GM23338 (cell line): Measurements from ENCODE around the gene NOL9. TPM values are rescaled to one million over a fixed set of nuclear protein-coding genes. Genes with fewer than 3 reads are reported as not detected.

ENCODE experiments used
- ATAC-seq: fragments of 200-7000 bp; cut with Tn5 transposase; 3 replicates; pipeline ENCODE4 v1.9.1; 2020
- DNase-seq: peaks from one replicate; pipeline ENCODE4 v3.0.0-alpha.2; 2015; ENCODE audit warnings: low spot score
- H2AFZ ChIP-seq: fragments of 200-600 bp; sonication (generic); 2 replicates; pipeline ENCODE4 v1.8.0; 2016; ENCODE audit warnings: antibody characterized with exemption, mild to moderate bottlenecking, moderate library complexity
- H3F3A ChIP-seq: fragments of 200-600 bp; sonication (generic); replicated peaks from 2 replicates; pipeline ENCODE4 v1.8.0; 2017; ENCODE audit warnings: antibody characterized with exemption, mixed run types, low read depth
- H3K27ac ChIP-seq: fragments of 200-600 bp; sonication (generic); 2 replicates; pipeline ENCODE4 v1.6.1; 2016; ENCODE audit warnings: low read depth
- H3K27me3 ChIP-seq: fragments of 200-600 bp; sonication (generic); 2 replicates; pipeline ENCODE4 v1.8.0; 2016; ENCODE audit warnings: mild to moderate bottlenecking, mixed run types, moderate library complexity; ENCODE audit not compliant: insufficient read depth
- H3K36me3 ChIP-seq: fragments of 200-600 bp; sonication (generic); 2 replicates; pipeline ENCODE4 v1.8.0; 2016; ENCODE audit warnings: mild to moderate bottlenecking; ENCODE audit not compliant: insufficient read depth
- H3K4me1 ChIP-seq: fragments of 200-600 bp; sonication (generic); 2 replicates; pipeline ENCODE4 v1.8.0; 2016; ENCODE audit warnings: mild to moderate bottlenecking, moderate library complexity; ENCODE audit not compliant: insufficient read depth
- H3K4me2 ChIP-seq: fragments of 200-600 bp; sonication (generic); 2 replicates; pipeline ENCODE4 v1.7.1; 2017; ENCODE audit warnings: mixed run types
- H3K4me3 ChIP-seq: fragments of 200-600 bp; sonication (generic); 2 replicates; pipeline ENCODE4 v1.6.1; 2016; ENCODE audit warnings: mixed run types
- H3K79me2 ChIP-seq: fragments of 200-600 bp; sonication (generic); replicated peaks from 2 replicates; pipeline ENCODE4 v1.8.0; 2017; ENCODE audit warnings: mild to moderate bottlenecking; ENCODE audit not compliant: insufficient read depth
- H3K9me2 ChIP-seq: fragments of 200-600 bp; sonication (generic); 2 replicates; pipeline ENCODE4 v1.8.0; 2017; ENCODE audit not compliant: insufficient read depth
- H4K20me1 ChIP-seq: fragments of 200-600 bp; sonication (generic); replicated peaks from 2 replicates; pipeline ENCODE4 v1.8.0; 2017; ENCODE audit warnings: mild to moderate bottlenecking; ENCODE audit not compliant: insufficient read depth
- H3K27ac Mint-ChIP-seq: 2 replicates; pipeline ENCODE4 v1.8.0; 2020; ENCODE audit warnings: inconsistent platforms, mild to moderate bottlenecking, moderate library complexity, mixed read lengths
- H3K27me3 Mint-ChIP-seq: 3 replicates; pipeline ENCODE4 v1.8.0; 2022; ENCODE audit warnings: low read depth, mild to moderate bottlenecking, moderate library complexity, mixed read lengths, inconsistent platforms; ENCODE audit not compliant: insufficient read depth, poor library complexity
- H3K36me3 Mint-ChIP-seq: 3 replicates; pipeline ENCODE4 v1.8.0; 2021; ENCODE audit warnings: low read depth, mild to moderate bottlenecking, inconsistent platforms, moderate library complexity, mixed read lengths
- H3K4me1 Mint-ChIP-seq: 3 replicates; pipeline ENCODE4 v1.8.0; 2020; ENCODE audit warnings: mild to moderate bottlenecking, inconsistent platforms, mixed read lengths
- H3K4me3 Mint-ChIP-seq: 3 replicates; pipeline ENCODE4 v1.8.0; 2021; ENCODE audit warnings: moderate library complexity, mild to moderate bottlenecking, inconsistent platforms, mixed read lengths
- H3K9me3 Mint-ChIP-seq: 3 replicates; pipeline ENCODE4 v1.8.0; 2020; ENCODE audit warnings: moderate library complexity, mild to moderate bottlenecking, inconsistent platforms, mixed read lengths
- CREB1 ChIP-seq: fragments of 250-450 bp; sonication (Bioruptor Pico); IDR thresholded peaks from 2 replicates; pipeline ENCODE4 v1.5.0; 2020; ENCODE audit warnings: low read depth, mild to moderate bottlenecking, moderate library complexity
- EZH2phosphoT487 ChIP-seq: fragments of 200-600 bp; sonication (generic); IDR thresholded peaks from one replicate; pipeline ENCODE4 v1.8.1; 2018; ENCODE audit warnings: antibody characterized with exemption; ENCODE audit not compliant: unreplicated experiment
- polyA plus RNA-seq: library from polyadenylated mRNA; unstranded; fragments of >200 nt; fragmentation: Nextera tagmentation; extraction: Ambion mirVana; gene quantifications from 2 replicates; pipeline ENCODE4 v1.2.1, GENCODE V29; 2016
- total RNA-seq: library from RNA; depleted of rRNA; stranded (reverse); fragments of >200 nt; shearing (Covaris generic); gene quantifications from 2 replicates; pipeline ENCODE4 v1.2.3, GENCODE V29; 2014
- TF ChIP-seq, protein P1 (sequence below), 2 experiments: fragments of 200-600 bp in 1 of 2; sonication (generic) in 1 of 2; conservative IDR thresholded peaks; 2 replicates each; pipeline versions ENCODE4 v1.5.1 to v1.6.1; 2016 to 2017; ENCODE audit warnings: antibody characterized with exemption in 2 of 2, low read depth in 2 of 2, mild to moderate bottlenecking in 2 of 2, moderate library complexity in 1 of 2
- TF ChIP-seq, protein P2 (sequence below): IDR thresholded peaks from 2 replicates; pipeline ENCODE4 v1.6.1; 2016; ENCODE audit warnings: antibody characterized with exemption

Gene NOL9
- total and polyA plus RNA-seq, 2 experiments from 2014 or later, result 13.2 to 48.5 TPM

DNA sequence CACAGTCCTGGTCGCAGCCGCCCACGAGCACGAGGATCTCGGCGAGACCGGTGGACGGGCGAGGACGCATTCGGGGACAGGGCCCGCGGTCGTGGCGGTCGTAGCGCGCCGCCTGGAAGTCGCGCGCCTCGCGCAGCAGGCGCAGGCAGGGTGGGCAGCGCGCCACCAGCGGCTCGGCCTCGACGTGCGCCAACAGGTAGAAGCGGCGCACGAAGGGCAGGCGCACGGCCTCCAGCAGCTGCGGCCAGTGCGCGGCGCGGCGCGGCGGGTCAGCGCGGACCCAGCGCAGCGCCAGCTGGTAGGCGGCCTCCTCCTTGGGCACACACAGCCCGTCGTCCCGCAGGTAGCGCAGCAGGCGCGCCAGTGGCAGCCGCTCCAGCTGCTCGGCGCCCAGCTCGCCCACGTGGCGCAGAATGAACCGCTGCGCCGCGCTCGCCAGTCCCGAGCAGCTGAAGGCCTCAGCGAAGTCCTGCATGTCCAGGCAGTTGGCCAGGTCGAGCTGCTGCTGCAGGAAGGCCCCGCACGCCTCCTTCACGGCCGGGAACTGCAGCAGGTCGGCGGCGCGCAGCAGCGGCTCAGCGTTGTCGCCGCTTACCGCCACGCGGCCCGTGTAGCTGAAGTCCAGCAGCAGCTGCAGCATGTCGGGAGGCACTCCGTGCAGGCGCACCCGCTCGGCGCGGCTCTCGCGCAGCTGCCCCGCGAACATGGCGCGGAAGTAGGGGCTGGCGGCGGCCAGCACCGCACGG is 47.8 kb upstream of the NOL9 start:
- H3K4me1 Mint-ChIP-seq, result peaks cover 20% of the 10 kb centered on the region
- Histone ChIP-seq H3K27me3 (peaks cover 5% of the 10 kb centered on the region; the same call in 1 of the 2 replicates), H3K4me2 (peak overlapping the region; percentile 81), H3K9me2 (no peaks in the 10 kb centered on the region), H2AFZ (no peak overlapping the region), H3K79me2 (peaks cover 48% of the 10 kb centered on the region), H3K4me3 (peak overlapping the region; percentile 98), H3K4me1 (peaks cover 9% of the 10 kb centered on the region), H3K27ac (no peak overlapping the region), H4K20me1 (peaks cover 27% of the 10 kb centered on the region), H3K36me3 (no peaks in the 10 kb centered on the region; the same call in 1 of the 2 replicates), H3F3A (peaks cover 10% of the 10 kb centered on the region; the same call in 1 of the 2 replicates)
- DNase-seq (peak; percentile 55), ATAC-seq (peak; percentile 33)
- H3K36me3 Mint-ChIP-seq, result peaks cover 34% of the 10 kb centered on the region; the same call in 2 of the 3 replicates
- H3K9me3 Mint-ChIP-seq, result no peaks in the 10 kb centered on the region
- H3K27ac Mint-ChIP-seq, result no peak overlapping the region
- H3K4me3 Mint-ChIP-seq, result peak overlapping the region; percentile 91
- no peak for TF ChIP-seq CREB1 (CRISPR knock-in tag)
- TF ChIP-seq, protein P1, sequence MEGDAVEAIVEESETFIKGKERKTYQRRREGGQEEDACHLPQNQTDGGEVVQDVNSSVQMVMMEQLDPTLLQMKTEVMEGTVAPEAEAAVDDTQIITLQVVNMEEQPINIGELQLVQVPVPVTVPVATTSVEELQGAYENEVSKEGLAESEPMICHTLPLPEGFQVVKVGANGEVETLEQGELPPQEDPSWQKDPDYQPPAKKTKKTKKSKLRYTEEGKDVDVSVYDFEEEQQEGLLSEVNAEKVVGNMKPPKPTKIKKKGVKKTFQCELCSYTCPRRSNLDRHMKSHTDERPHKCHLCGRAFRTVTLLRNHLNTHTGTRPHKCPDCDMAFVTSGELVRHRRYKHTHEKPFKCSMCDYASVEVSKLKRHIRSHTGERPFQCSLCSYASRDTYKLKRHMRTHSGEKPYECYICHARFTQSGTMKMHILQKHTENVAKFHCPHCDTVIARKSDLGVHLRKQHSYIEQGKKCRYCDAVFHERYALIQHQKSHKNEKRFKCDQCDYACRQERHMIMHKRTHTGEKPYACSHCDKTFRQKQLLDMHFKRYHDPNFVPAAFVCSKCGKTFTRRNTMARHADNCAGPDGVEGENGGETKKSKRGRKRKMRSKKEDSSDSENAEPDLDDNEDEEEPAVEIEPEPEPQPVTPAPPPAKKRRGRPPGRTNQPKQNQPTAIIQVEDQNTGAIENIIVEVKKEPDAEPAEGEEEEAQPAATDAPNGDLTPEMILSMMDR (conservative IDR thresholded peaks at IDR 0.05; ENCODE audit: low read depth in 2 of 2), result 0 out of 4 replicates have a peak, but pooled peaks of 1 of the 2 experiments have one; percentile 17
- H3K27me3 Mint-ChIP-seq, result peaks cover 20% of the 10 kb centered on the region

DNA sequence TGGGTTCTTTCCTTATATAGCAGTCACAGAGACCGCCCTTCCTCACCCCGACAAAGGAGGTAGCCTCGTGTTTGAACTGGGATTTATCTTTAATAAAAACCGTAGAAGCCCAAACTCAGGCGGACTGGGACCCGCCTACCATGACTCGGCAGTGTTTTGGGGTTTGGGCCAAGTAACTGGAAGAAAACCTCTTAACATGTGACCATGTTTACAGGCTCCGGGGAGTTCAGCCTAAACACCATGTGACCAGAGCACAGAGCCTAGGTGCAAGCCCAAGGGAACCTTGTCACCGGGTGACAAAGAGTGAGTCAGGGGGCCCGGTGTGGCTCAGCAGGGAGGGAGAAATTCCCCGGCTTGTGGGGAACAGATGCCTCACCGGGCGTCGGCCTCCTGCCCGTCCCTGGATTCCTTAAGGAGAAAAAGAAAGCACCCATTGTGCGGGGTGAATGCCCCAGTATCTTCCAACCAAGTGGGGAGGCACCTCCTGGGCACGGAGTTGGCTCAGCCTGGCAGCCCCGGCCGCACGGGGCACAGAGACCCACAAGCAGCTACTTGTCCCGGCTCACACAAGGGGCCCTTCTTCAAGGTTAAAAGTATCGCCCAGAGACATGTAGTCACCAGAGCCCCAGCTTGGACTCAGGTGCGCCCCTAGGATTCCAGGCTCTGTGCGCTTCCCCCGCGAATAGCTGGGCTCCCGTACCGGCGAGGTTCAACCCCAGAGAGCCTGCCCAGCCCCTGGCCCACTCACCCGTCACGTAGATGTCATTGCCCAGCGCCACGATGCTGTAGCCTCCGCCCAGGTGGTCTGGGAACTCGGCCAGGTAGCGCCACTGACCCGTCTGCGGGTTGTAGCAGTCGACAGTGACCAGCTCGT is 47.0 kb upstream of the NOL9 start:
- Histone ChIP-seq H3K4me1 (peaks cover 9% of the 10 kb centered on the region), H4K20me1 (peaks cover 35% of the 10 kb centered on the region), H3F3A (peaks cover 10% of the 10 kb centered on the region; the same call in 1 of the 2 replicates), H3K36me3 (no peaks in the 10 kb centered on the region; the same call in 1 of the 2 replicates), H3K4me3 (peak overlapping the region; percentile 98), H2AFZ (no peak overlapping the region), H3K9me2 (no peaks in the 10 kb centered on the region), H3K27ac (no peak overlapping the region), H3K27me3 (peaks cover 5% of the 10 kb centered on the region; the same call in 1 of the 2 replicates), H3K79me2 (peaks cover 56% of the 10 kb centered on the region), H3K4me2 (peak overlapping the region; percentile 81)
- Mint-ChIP-seq H3K27me3 (peaks cover 20% of the 10 kb centered on the region), H3K4me3 (peak overlapping the region; percentile 91), H3K27ac (peak overlapping the region; percentile 88), H3K36me3 (peaks cover 42% of the 10 kb centered on the region; the same call in 2 of the 3 replicates), H3K4me1 (peaks cover 20% of the 10 kb centered on the region), H3K9me3 (no peaks in the 10 kb centered on the region)
- DNase-seq, result peak; percentile 67
- TF ChIP-seq, protein P1 (conservative IDR thresholded peaks at IDR 0.05; ENCODE audit: low read depth in 2 of 2), result 0 out of 4 replicates have a peak, but pooled peaks have one; percentile 1 to 13
- TF ChIP-seq CREB1 (CRISPR knock-in tag), result 0 out of 2 replicates have a peak, but pooled peaks have one; percentile 38
- no peak for TF ChIP-seq EZH2phosphoT487
- TF ChIP-seq, protein P2, sequence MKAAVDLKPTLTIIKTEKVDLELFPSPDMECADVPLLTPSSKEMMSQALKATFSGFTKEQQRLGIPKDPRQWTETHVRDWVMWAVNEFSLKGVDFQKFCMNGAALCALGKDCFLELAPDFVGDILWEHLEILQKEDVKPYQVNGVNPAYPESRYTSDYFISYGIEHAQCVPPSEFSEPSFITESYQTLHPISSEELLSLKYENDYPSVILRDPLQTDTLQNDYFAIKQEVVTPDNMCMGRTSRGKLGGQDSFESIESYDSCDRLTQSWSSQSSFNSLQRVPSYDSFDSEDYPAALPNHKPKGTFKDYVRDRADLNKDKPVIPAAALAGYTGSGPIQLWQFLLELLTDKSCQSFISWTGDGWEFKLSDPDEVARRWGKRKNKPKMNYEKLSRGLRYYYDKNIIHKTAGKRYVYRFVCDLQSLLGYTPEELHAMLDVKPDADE, result no peak
- ATAC-seq, result peak; percentile 3
